Ureter (tissue), 1 donor: ENCODE data around the gene CRISPLD2. TPM values are rescaled to one million over a fixed set of nuclear protein-coding genes. Genes with fewer than 3 reads are reported as not detected.

Experiments used
- DNase-seq: peaks from one replicate; pipeline ENCODE4 v3.0.0-alpha.2; 2020; ENCODE audit warnings: low spot score
- total RNA-seq: library from RNA; stranded (reverse); gene quantifications from one replicate; pipeline ENCODE4 v1.2.4, GENCODE V29; 2023
- donor health status: DM: yes; HTN: yes; CAD: no.

The CRISPLD2 gene
- total RNA-seq, 1 donor from 2014 or later: 192 TPM

GRCh38 chr16:84953190-84953746 is 133.5 kb downstream of the CRISPLD2 start:
- DNase-seq: no peak

- DNase-seq: no peak
Measured at GRCh38 chr16:84955427-84955826, 135.6 kb downstream of the CRISPLD2 start.

GRCh38 chr16:84957192-84957591 is 137.4 kb downstream of the CRISPLD2 start:
- DNase-seq: no peak

- no peak for DNase-seq
Measured at GRCh38 chr16:84957792-84958191, 138.0 kb downstream of the CRISPLD2 start.

Other genes with a start within 250 kb of the CRISPLD2 start
- gene COTL1, start 201.9 kb upstream of the CRISPLD2 start, total RNA-seq: 79.6 TPM
- 55.9 TPM for gene KLHL36, start 171.5 kb upstream of the CRISPLD2 start, total RNA-seq
- 103 TPM for gene USP10, start 120.0 kb upstream of the CRISPLD2 start, total RNA-seq
- 50.5 TPM for gene ZDHHC7, start 191.6 kb downstream of the CRISPLD2 start, total RNA-seq
- 16.1 TPM for gene KIAA0513, start 207.8 kb downstream of the CRISPLD2 start, total RNA-seq